Endothelial cell of umbilical vein (primary cell): ENCODE results near the gene SCN9A. TPM values are rescaled to one million over a fixed set of nuclear protein-coding genes. Genes with fewer than 3 reads are reported as not detected.

Experiments
- BruUV-seq: library from RNA; stranded (reverse); fragments of 400-500 nt; replicated peaks from 2 replicates; lab custom pipeline; 2021; lab: Mats Ljungman, UMichigan
- CTCF ChIA-PET: fragments of 300-600, 350-600 bp; sonication (Branson Sonifier 250); formaldehyde crosslinking; loops from one replicate; lab custom pipeline; 2021; ENCODE audit warnings: antibody characterized with exemption, inconsistent platforms; lab: Charles Lee
- POLR2A ChIA-PET: fragments of 300-600, 350-600 bp; sonication (Branson Sonifier 250); formaldehyde crosslinking; loops from one replicate; lab custom pipeline; 2021; ENCODE audit warnings: antibody characterized with exemption, inconsistent platforms; lab: Charles Lee
- DNase-seq: peaks from one replicate; pipeline ENCODE4 v3.0.0-alpha.2; 2011; ENCODE audit warnings: low read depth, low spot score
- FAIRE-seq: peaks from 2 replicates; lab custom pipeline; 2011; peaks lifted over from hg19 to GRCh38; lab: Jason Lieb, UNC
- H2AFZ ChIP-seq: 2 replicates; pipeline ENCODE4 v1.6.0; 2012; ENCODE audit warnings: low read depth, low read length, control low read depth, inconsistent platforms
- H3K27ac ChIP-seq: 2 replicates; pipeline ENCODE4 v1.5.1; 2011; ENCODE audit warnings: low read depth, mild to moderate bottlenecking, control low read depth, low read length, moderate library complexity; ENCODE audit not compliant: insufficient read depth
- H3K27me3 ChIP-seq, 2 experiments: 2 replicates each; pipeline versions ENCODE4 v1.6.0 to v1.6.1; 2011; ENCODE audit warnings: low read length in 2 of 2, mixed read lengths in 1 of 2; ENCODE audit not compliant: control insufficient read depth in 2 of 2, insufficient read depth in 2 of 2
- H3K36me3 ChIP-seq, 2 experiments: 2 replicates in 1 of 2; 3 replicates in 1 of 2; pipeline ENCODE4 v1.5.1; 2011; ENCODE audit warnings: low read length in 2 of 2, mild to moderate bottlenecking in 1 of 2, moderate library complexity in 1 of 2; ENCODE audit not compliant: control insufficient read depth in 2 of 2, insufficient read depth in 2 of 2; ENCODE audit errors: extremely low read depth in 1 of 2
- H3K4me1 ChIP-seq: 3 replicates; pipeline ENCODE4 v1.5.1; 2011; ENCODE audit warnings: mild to moderate bottlenecking, low read length; ENCODE audit not compliant: control insufficient read depth, insufficient read depth; ENCODE audit errors: extremely low read depth
- H3K4me2 ChIP-seq: 2 replicates; pipeline ENCODE4 v1.6.1; 2011; ENCODE audit warnings: low read length, control low read depth, mixed read lengths; ENCODE audit not compliant: insufficient read depth
- H3K4me3 ChIP-seq, 3 experiments: fragments of 200-600 bp in 1 of 3; sonication (generic), shearing (Covaris generic) in 1 of 3; replicated peaks in 1 of 3; 2 replicates each; pipeline ENCODE4 v1.5.1; 2011 to 2016; ENCODE audit warnings: control low read depth in 3 of 3, low read length in 3 of 3, mild to moderate bottlenecking in 2 of 3, inconsistent platforms in 1 of 3, low read depth in 1 of 3, moderate library complexity in 1 of 3; ENCODE audit not compliant: insufficient read depth in 1 of 3
- H3K79me2 ChIP-seq: 2 replicates; pipeline ENCODE4 v1.6.0; 2012; ENCODE audit warnings: low read length, inconsistent platforms; ENCODE audit not compliant: control insufficient read depth, insufficient read depth
- H3K9ac ChIP-seq: replicated peaks from 2 replicates; pipeline ENCODE3; 2011; ENCODE audit warnings: low read length, control low read depth; ENCODE audit not compliant: insufficient read depth; ENCODE audit errors: extremely low read depth
- H3K9me1 ChIP-seq: replicated peaks from 3 replicates; pipeline ENCODE4 v1.6.0; 2011; ENCODE audit warnings: mild to moderate bottlenecking, low read length; ENCODE audit not compliant: control insufficient read depth, insufficient read depth; ENCODE audit errors: extremely low read depth
- H3K9me3 ChIP-seq: replicated peaks from 2 replicates; pipeline ENCODE4 v1.5.1; 2012; ENCODE audit warnings: low read length, inconsistent platforms; ENCODE audit not compliant: control insufficient read depth, insufficient read depth
- H4K20me1 ChIP-seq: replicated peaks from 2 replicates; pipeline ENCODE3; 2011; ENCODE audit warnings: mild to moderate bottlenecking, low read length; ENCODE audit not compliant: control insufficient read depth, insufficient read depth; ENCODE audit errors: extremely low read depth
- CTCF ChIP-seq, 2 donors: IDR thresholded peaks; 1 replicate in 1 of 2; 2 replicates in 1 of 2; pipeline ENCODE4 v1.5.1; 2011; ENCODE audit warnings: low read length in 2 of 2, mild to moderate bottlenecking in 2 of 2, moderate library complexity in 2 of 2, control low read depth in 1 of 2, inconsistent platforms in 1 of 2, low read depth in 1 of 2; ENCODE audit not compliant: insufficient read depth in 1 of 2; ENCODE audit errors: extremely low read depth in 1 of 2
- FOS ChIP-seq: IDR thresholded peaks from 2 replicates; pipeline ENCODE4 v1.6.1; 2011; ENCODE audit warnings: mild to moderate bottlenecking, low read length, moderate library complexity, borderline replicate concordance; ENCODE audit not compliant: insufficient read depth
- GATA2 ChIP-seq: IDR thresholded peaks from 2 replicates; pipeline ENCODE4 v1.7.0; 2011; ENCODE audit warnings: low read depth, mild to moderate bottlenecking, moderate library complexity, mixed read lengths, low read length; ENCODE audit not compliant: insufficient read length, insufficient read depth
- JUN ChIP-seq: IDR thresholded peaks from 2 replicates; pipeline ENCODE4 v1.6.1; 2011; ENCODE audit warnings: borderline replicate concordance, low read depth; ENCODE audit not compliant: insufficient read length, insufficient read depth
- MYC ChIP-seq: IDR thresholded peaks from one replicate; pipeline ENCODE4 v1.6.1; 2011; ENCODE audit warnings: mild to moderate bottlenecking, low read depth, low read length
- POLR2A ChIP-seq: IDR thresholded peaks from 2 replicates; pipeline ENCODE4 v1.6.1; 2012; ENCODE audit warnings: low read depth, mild to moderate bottlenecking, control low read depth, low read length
- dilution Hi-C: fragments of 300-500 bp; cut with MboI; formaldehyde crosslinking; loops from one replicate; pipeline ENCODE4 v1.15.0; 2019; ENCODE audit warnings: low sequenced_read_pairs; ENCODE audit not compliant: extremely low pct_ligation_motif_present
- intact Hi-C: fragments of 100-400 bp; cut with micrococcal nuclease; formaldehyde crosslinking; loops from one replicate; pipeline ENCODE4 v1.10.0; 2022
- polyA plus RNA-seq, 4 experiments: library from polyadenylated mRNA; depleted of rRNA in 3 of 4; stranded (reverse) in 3 of 4; unstranded in 1 of 4; fragments of >200 nt; gene quantifications; 2 replicates each; pipeline versions ENCODE4 v1.2.1 to v1.2.3, GENCODE V29; 2011 to 2012; ENCODE audit warnings: missing spikeins in 1 of 4
- total RNA-seq: library from RNA; stranded (reverse); gene quantifications from 2 replicates; pipeline ENCODE4 v1.2.3, GENCODE V29; 2021
- TF ChIP-seq, protein P1 (sequence below): IDR thresholded peaks from 2 replicates; pipeline ENCODE4 v1.6.1; 2011; ENCODE audit not compliant: insufficient read depth, insufficient read length

The SCN9A gene
- total and polyA plus RNA-seq, 2 donors (not counting 3 experiments of a cell fraction or from before 2014, with no cell fraction given): 0.88 to 1.6 TPM

DNA sequence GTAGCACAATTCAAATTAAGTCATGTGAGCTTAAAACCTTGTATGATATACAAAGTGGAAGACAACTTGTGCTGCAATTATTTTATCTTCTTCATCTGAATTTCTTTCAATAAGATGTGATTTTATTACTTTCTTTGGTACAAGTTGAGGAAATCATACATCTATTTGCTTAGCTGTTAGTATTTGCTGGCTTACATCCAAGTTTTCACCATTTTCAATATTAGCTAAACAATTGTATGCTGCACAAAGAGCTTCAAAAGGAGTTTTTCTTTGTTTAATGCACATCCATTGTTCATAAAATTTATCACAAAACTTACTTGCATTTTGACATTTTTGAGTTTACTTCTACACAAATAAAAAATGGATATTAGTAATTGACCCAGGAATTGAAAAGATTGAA is 40.9 kb downstream of the SCN9A start:
- POLR2A ChIA-PET: no interaction called here

GRCh38 chr2:166333801-166334200 is 41.9 kb downstream of the SCN9A start:
- intact Hi-C loops (no loop called here), dilution Hi-C loops (no loop called here)
- no TSS peak for BruUV-seq
- DNase-seq: no peak
- Histone ChIP-seq H3K27me3 (no peaks in the 10 kb centered on the region), H3K9me3 (no peaks in the 10 kb centered on the region), H3K27ac (no peak overlapping the region), H4K20me1 (no peaks in the 10 kb centered on the region), H3K79me2 (no peaks in the 10 kb centered on the region), H3K4me3 (no peak overlapping the region), H3K36me3 (no peaks in the 10 kb centered on the region), H3K4me2 (no peak overlapping the region), H3K9me1 (no peaks in the 10 kb centered on the region), H2AFZ (no peak overlapping the region), H3K9ac (no peak overlapping the region), H3K4me1 (no peaks in the 10 kb centered on the region)
- no peak for TF ChIP-seq GATA2
- TF ChIP-seq CTCF (IDR thresholded peaks at IDR 0.05; ENCODE audit: extremely low read depth in 1 of 2, insufficient read depth in 1 of 2, low read depth in 1 of 2, low read length in 2 of 2): no peak
- TF ChIP-seq JUN: no peak
- no peak for TF ChIP-seq POLR2A
- TF ChIP-seq, protein P1, sequence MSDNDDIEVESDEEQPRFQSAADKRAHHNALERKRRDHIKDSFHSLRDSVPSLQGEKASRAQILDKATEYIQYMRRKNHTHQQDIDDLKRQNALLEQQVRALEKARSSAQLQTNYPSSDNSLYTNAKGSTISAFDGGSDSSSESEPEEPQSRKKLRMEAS: no peak
- CTCF ChIA-PET: no interaction called here
- POLR2A ChIA-PET: no interaction called here
- FAIRE-seq: no peak

More for the DNA sequence above, 40.9 kb downstream of the SCN9A start:
- intact Hi-C loops (no loop called here), dilution Hi-C loops (no loop called here)
- Histone ChIP-seq H3K27me3 (no peaks in the 10 kb centered on the region), H2AFZ (no peak overlapping the region), H4K20me1 (no peaks in the 10 kb centered on the region), H3K27ac (no peak overlapping the region), H3K79me2 (no peaks in the 10 kb centered on the region), H3K9me1 (no peaks in the 10 kb centered on the region), H3K4me2 (no peak overlapping the region), H3K9ac (no peak overlapping the region), H3K4me1 (no peaks in the 10 kb centered on the region), H3K36me3 (no peaks in the 10 kb centered on the region), H3K9me3 (no peaks in the 10 kb centered on the region), H3K4me3 (no peak overlapping the region)
- BruUV-seq: no TSS peak
- TF ChIP-seq POLR2A (no peak), MYC (no peak), FOS (no peak)
- TF ChIP-seq, protein P1: no peak
- DNase-seq: peak; percentile 53
- CTCF ChIA-PET: interaction anchor here (0.9 to 1.9 kb wide), 3 partner anchors 10 to 85 kb away, joined by 4 to 5 read pairs (median 4); no protein-coding TSS in a partner anchor
- no peak for FAIRE-seq
